ENCODE data around the gene FAM43B.

The FAM43B gene

GRCh38 chr1:20578721-20579395 lies 26.5 kb downstream of the FAM43B start (continued):
- TF ChIP-seq, protein P1, sequence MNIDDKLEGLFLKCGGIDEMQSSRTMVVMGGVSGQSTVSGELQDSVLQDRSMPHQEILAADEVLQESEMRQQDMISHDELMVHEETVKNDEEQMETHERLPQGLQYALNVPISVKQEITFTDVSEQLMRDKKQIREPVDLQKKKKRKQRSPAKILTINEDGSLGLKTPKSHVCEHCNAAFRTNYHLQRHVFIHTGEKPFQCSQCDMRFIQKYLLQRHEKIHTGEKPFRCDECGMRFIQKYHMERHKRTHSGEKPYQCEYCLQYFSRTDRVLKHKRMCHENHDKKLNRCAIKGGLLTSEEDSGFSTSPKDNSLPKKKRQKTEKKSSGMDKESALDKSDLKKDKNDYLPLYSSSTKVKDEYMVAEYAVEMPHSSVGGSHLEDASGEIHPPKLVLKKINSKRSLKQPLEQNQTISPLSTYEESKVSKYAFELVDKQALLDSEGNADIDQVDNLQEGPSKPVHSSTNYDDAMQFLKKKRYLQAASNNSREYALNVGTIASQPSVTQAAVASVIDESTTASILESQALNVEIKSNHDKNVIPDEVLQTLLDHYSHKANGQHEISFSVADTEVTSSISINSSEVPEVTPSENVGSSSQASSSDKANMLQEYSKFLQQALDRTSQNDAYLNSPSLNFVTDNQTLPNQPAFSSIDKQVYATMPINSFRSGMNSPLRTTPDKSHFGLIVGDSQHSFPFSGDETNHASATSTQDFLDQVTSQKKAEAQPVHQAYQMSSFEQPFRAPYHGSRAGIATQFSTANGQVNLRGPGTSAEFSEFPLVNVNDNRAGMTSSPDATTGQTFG (tag by site-specific recombination; IDR thresholded peaks at IDR 0.05; ENCODE audit: borderline replicate concordance): no peak
- no peak for TF ChIP-seq ZSCAN30 (tag by site-specific recombination; IDR thresholded peaks at IDR 0.05)
- TF ChIP-seq KLF17 (tag by site-specific recombination; IDR thresholded peaks at IDR 0.05): no peak
- no peak for TF ChIP-seq ZNF473 (tag by site-specific recombination; IDR thresholded peaks at IDR 0.05)
- no peak for TF ChIP-seq ZNF776 (tag by site-specific recombination; IDR thresholded peaks at IDR 0.05; ENCODE audit: borderline replicate concordance)
- no peak for TF ChIP-seq SP7 (tag by site-specific recombination; IDR thresholded peaks at IDR 0.05)
- no peak for TF ChIP-seq ZNF341 (tag by site-specific recombination; IDR thresholded peaks at IDR 0.05; ENCODE audit: low read depth)
- TF ChIP-seq ZNF521 (tag by site-specific recombination; IDR thresholded peaks at IDR 0.05): no peak
- no peak for TF ChIP-seq MEIS1 (CRISPR knock-in tag; IDR thresholded peaks at IDR 0.05; ENCODE audit: borderline replicate concordance)
- no peak for TF ChIP-seq ZNF692 (tag by site-specific recombination; IDR thresholded peaks at IDR 0.05)
- TF ChIP-seq ZNF830 (tag by site-specific recombination; IDR thresholded peaks at IDR 0.05; ENCODE audit: low read depth): no peak
- no peak for TF ChIP-seq ZIC2 (tag by site-specific recombination; IDR thresholded peaks at IDR 0.05)
- no peak for TF ChIP-seq ZNF398 (tag by site-specific recombination; IDR thresholded peaks at IDR 0.05)

GRCh38 chr1:20584890-20585289 lies 32.5 kb downstream of the FAM43B start:
- ChIA-PET POLR2A (no interaction called here), CTCF (interaction anchor here (2.3 kb wide), 1 partner anchor 10 kb away, joined by 10 read pairs; no protein-coding TSS in a partner anchor)
- Histone ChIP-seq H3K36me3 (ENCODE audit: control insufficient read depth in 2 of 2, insufficient read depth in 1 of 2, low read length in 2 of 2) (no peaks in the 10 kb centered on the region), H3K4me3 (ENCODE audit: low read depth, low read length) (no peak overlapping the region), H3K9me3 (ENCODE audit: control insufficient read depth, insufficient read depth, low read depth, low read length) (no peaks in the 10 kb centered on the region), H3K27ac (ENCODE audit: extremely low read depth, low read depth, low read length) (no peak overlapping the region), H3K4me1 (ENCODE audit: control insufficient read depth, insufficient read depth, low read length) (peaks cover 3% of the 10 kb centered on the region; the same call in 1 of the 2 replicates)
- TF ChIP-seq ZNF335 (tag by site-specific recombination; conservative IDR thresholded peaks at IDR 0.05) (no peak), ZNF629 (tag by site-specific recombination; IDR thresholded peaks at IDR 0.05) (no peak), ZNF548 (tag by site-specific recombination; IDR thresholded peaks at IDR 0.05) (no peak), ZNF416 (tag by site-specific recombination; IDR thresholded peaks at IDR 0.05) (no peak), ZNF670 (tag by site-specific recombination; IDR thresholded peaks at IDR 0.05; ENCODE audit: low read depth) (no peak), ZNF302 (tag by site-specific recombination; IDR thresholded peaks at IDR 0.05; ENCODE audit: low read depth) (no peak), ZNF768 (tag by site-specific recombination; IDR thresholded peaks at IDR 0.05) (no peak), TSHZ1 (tag by site-specific recombination; IDR thresholded peaks at IDR 0.05; ENCODE audit: borderline replicate concordance) (no peak), ZNF660 (tag by site-specific recombination; IDR thresholded peaks at IDR 0.05) (no peak), KLF8 (tag by site-specific recombination; IDR thresholded peaks at IDR 0.05) (no peak)
- TF ChIP-seq, protein P2, sequence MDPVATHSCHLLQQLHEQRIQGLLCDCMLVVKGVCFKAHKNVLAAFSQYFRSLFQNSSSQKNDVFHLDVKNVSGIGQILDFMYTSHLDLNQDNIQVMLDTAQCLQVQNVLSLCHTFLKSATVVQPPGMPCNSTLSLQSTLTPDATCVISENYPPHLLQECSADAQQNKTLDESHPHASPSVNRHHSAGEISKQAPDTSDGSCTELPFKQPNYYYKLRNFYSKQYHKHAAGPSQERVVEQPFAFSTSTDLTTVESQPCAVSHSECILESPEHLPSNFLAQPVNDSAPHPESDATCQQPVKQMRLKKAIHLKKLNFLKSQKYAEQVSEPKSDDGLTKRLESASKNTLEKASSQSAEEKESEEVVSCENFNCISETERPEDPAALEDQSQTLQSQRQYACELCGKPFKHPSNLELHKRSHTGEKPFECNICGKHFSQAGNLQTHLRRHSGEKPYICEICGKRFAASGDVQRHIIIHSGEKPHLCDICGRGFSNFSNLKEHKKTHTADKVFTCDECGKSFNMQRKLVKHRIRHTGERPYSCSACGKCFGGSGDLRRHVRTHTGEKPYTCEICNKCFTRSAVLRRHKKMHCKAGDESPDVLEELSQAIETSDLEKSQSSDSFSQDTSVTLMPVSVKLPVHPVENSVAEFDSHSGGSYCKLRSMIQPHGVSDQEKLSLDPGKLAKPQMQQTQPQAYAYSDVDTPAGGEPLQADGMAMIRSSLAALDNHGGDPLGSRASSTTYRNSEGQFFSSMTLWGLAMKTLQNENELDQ (tag by site-specific recombination; IDR thresholded peaks at IDR 0.05; ENCODE audit: low read depth): no peak
